Stimulated activated CD8-positive, alpha-beta memory T cell treated with anti-CD3 and anti-CD28 coated beads, Interleukin-4, amount 100 ng/mL, for 4 hours (primary cell): ENCODE data around the gene TRAF3.
"Not testable (repeated sequence)": the region's sequence is repeated elsewhere in the genome, so short reads cannot be mapped to it uniquely, and the experiment has no call there.

Source experiments
- DNase-seq, 2 donors: peaks; one replicate each; pipeline ENCODE4 v3.0.0-alpha.2; 2020; ENCODE audit warnings: low read depth in 2 of 2, low spot score in 1 of 2

TRAF3 gene

GRCh38 chr14:102863381-102863780 lies 86.1 kb downstream of the TRAF3 start:
- no peak for DNase-seq

- not testable (repeated sequence) for DNase-seq
Measured at GRCh38 chr14:102865916-102866315, 88.7 kb downstream of the TRAF3 start.

- DNase-seq, result no peak
Measured at GRCh38 chr14:102866982-102867761, 89.9 kb downstream of the TRAF3 start.

GRCh38 chr14:102867826-102868580 lies 90.8 kb downstream of the TRAF3 start:
- no peak for DNase-seq

- DNase-seq, result no peak
Measured at GRCh38 chr14:102868956-102869547, 91.8 kb downstream of the TRAF3 start.

- no peak for DNase-seq
Measured at GRCh38 chr14:102870246-102870645, 93.0 kb downstream of the TRAF3 start.

GRCh38 chr14:102870994-102871831 lies 94.0 kb downstream of the TRAF3 start:
- DNase-seq, result no peak

GRCh38 chr14:102872020-102872419 lies 94.8 kb downstream of the TRAF3 start:
- DNase-seq, result no peak

- no peak for DNase-seq
Measured at GRCh38 chr14:102873131-102873530, 95.9 kb downstream of the TRAF3 start.

- no peak for DNase-seq
Measured at GRCh38 chr14:102873546-102874061, 96.4 kb downstream of the TRAF3 start.

GRCh38 chr14:102875652-102876051 lies 98.4 kb downstream of the TRAF3 start:
- DNase-seq, result no peak

GRCh38 chr14:102877511-102877910 lies 100.3 kb downstream of the TRAF3 start:
- not testable (repeated sequence) for DNase-seq

GRCh38 chr14:102878174-102878969 lies 101.1 kb downstream of the TRAF3 start:
- DNase-seq, result no peak

- DNase-seq, result no peak
Measured at GRCh38 chr14:102878970-102879460, 101.8 kb downstream of the TRAF3 start.

- DNase-seq, result no peak
Measured at GRCh38 chr14:102882226-102882906, 105.1 kb downstream of the TRAF3 start.

GRCh38 chr14:102883089-102883541 lies 105.9 kb downstream of the TRAF3 start:
- no peak for DNase-seq

GRCh38 chr14:102883554-102883953 lies 106.3 kb downstream of the TRAF3 start:
- DNase-seq, result no peak

GRCh38 chr14:102885737-102886447 lies 108.6 kb downstream of the TRAF3 start:
- no peak for DNase-seq

GRCh38 chr14:102888748-102889147 lies 111.5 kb downstream of the TRAF3 start:
- DNase-seq, result no peak
